IMR-90 (cell line): ENCODE measurements around the gene TLR6. TPM values are rescaled to one million over a fixed set of nuclear protein-coding genes. Genes with fewer than 3 reads are reported as not detected.

Experiments
- ATAC-seq: fragments of 200-7000 bp; cut with Tn5 transposase; 2 replicates; pipeline ENCODE4 v1.9.1; 2020; ENCODE audit warnings: low read depth, mild to moderate bottlenecking, moderate library complexity
- Bru-seq: library from RNA; stranded (reverse); fragments of 400-500 nt; gene quantifications from one replicate; lab custom pipeline; 2021; lab: Mats Ljungman, UMichigan
- BruChase-seq, 2 experiments: library from RNA; stranded (reverse); fragments of 400-500 nt; gene quantifications; one replicate each; lab custom pipeline; 2021; lab: Mats Ljungman, UMichigan
- BruUV-seq: library from RNA; stranded (reverse); fragments of 400-500 nt; replicated peaks from 2 replicates; lab custom pipeline; 2021; lab: Mats Ljungman, UMichigan
- CTCF ChIA-PET: fragments of 300-600 bp; formaldehyde crosslinking; extraction: SDS; loops from one replicate; lab custom pipeline; 2021; ENCODE audit warnings: antibody characterized with exemption; lab: Yijun Ruan, JAX
- POLR2A ChIA-PET: fragments of 300-600 bp; sonication (Branson Sonifier 250); formaldehyde crosslinking; loops from one replicate; lab custom pipeline; 2022; ENCODE audit warnings: antibody characterized with exemption; ENCODE audit not compliant: unreplicated experiment; lab: Charles Lee
- DNase-seq: peaks from one replicate; pipeline ENCODE4 v3.0.0; 2013
- H2AFZ ChIP-seq: replicated peaks from 2 replicates; pipeline ENCODE3; 2013; ENCODE audit warnings: low read length, mild to moderate bottlenecking; ENCODE audit not compliant: poor library complexity
- H2AK5ac ChIP-seq: 2 replicates; pipeline ENCODE4 v1.6.1; 2013; ENCODE audit warnings: low read depth, low read length, inconsistent platforms
- H2AK9ac ChIP-seq: replicated peaks from 2 replicates; pipeline ENCODE3; 2013; ENCODE audit warnings: mild to moderate bottlenecking, low read depth, low read length, moderate library complexity; ENCODE audit not compliant: poor library complexity
- H2BK120ac ChIP-seq: 2 replicates; pipeline ENCODE4 v1.6.1; 2013; ENCODE audit warnings: low read depth, low read length, inconsistent platforms
- H2BK15ac ChIP-seq: 3 replicates; pipeline ENCODE4 v1.6.1; 2013; ENCODE audit warnings: low read depth, low read length, inconsistent platforms
- H2BK20ac ChIP-seq: 2 replicates; pipeline ENCODE4 v1.6.1; 2013; ENCODE audit warnings: low read depth, mild to moderate bottlenecking, inconsistent platforms, low read length, moderate library complexity
- H2BK5ac ChIP-seq: 2 replicates; pipeline ENCODE4 v1.6.1; 2013; ENCODE audit warnings: mild to moderate bottlenecking, low read depth, low read length, inconsistent platforms; ENCODE audit not compliant: poor library complexity, severe bottlenecking
- H3K14ac ChIP-seq: replicated peaks from 2 replicates; pipeline ENCODE4 v1.6.1; 2013; ENCODE audit warnings: low read depth, low read length, inconsistent platforms
- H3K18ac ChIP-seq: 2 replicates; pipeline ENCODE4 v1.6.1; 2013; ENCODE audit warnings: low read depth, low read length, control low read depth
- H3K23ac ChIP-seq: 2 replicates; pipeline ENCODE4 v1.6.1; 2013; ENCODE audit warnings: low read depth, low read length, inconsistent platforms
- H3K27ac ChIP-seq: 2 replicates; pipeline ENCODE4 v1.5.1; 2013; ENCODE audit warnings: mild to moderate bottlenecking, control low read depth, low read length; ENCODE audit not compliant: insufficient read depth
- H3K27me3 ChIP-seq: 2 replicates; pipeline ENCODE4 v1.6.1; 2013; ENCODE audit warnings: low read length; ENCODE audit not compliant: control insufficient read depth, insufficient read depth
- H3K36me3 ChIP-seq: 2 replicates; pipeline ENCODE4 v1.6.1; 2013; ENCODE audit warnings: low read length, mixed read lengths; ENCODE audit not compliant: control insufficient read depth, insufficient read depth
- H3K4ac ChIP-seq: 2 replicates; pipeline ENCODE4 v1.6.1; 2013; ENCODE audit warnings: low read depth, low read length, inconsistent platforms
- H3K4me1 ChIP-seq: 2 replicates; pipeline ENCODE4 v1.6.1; 2013; ENCODE audit warnings: low read length, mixed read lengths; ENCODE audit not compliant: control insufficient read depth, insufficient read depth
- H3K4me2 ChIP-seq: 2 replicates; pipeline ENCODE4 v1.6.1; 2013; ENCODE audit warnings: low read depth, mild to moderate bottlenecking, control low read depth, low read length, moderate library complexity
- H3K4me3 ChIP-seq: 2 replicates; pipeline ENCODE4 v1.5.1; 2013; ENCODE audit warnings: low read depth, mild to moderate bottlenecking, control low read depth, low read length, moderate library complexity; ENCODE audit not compliant: insufficient read depth
- H3K56ac ChIP-seq: 2 replicates; pipeline ENCODE4 v1.6.1; 2013; ENCODE audit warnings: low read length, inconsistent platforms; ENCODE audit not compliant: insufficient read depth; ENCODE audit errors: extremely low read depth
- H3K79me1 ChIP-seq, 2 experiments: 2 replicates each; pipeline ENCODE4 v1.6.1; 2013; ENCODE audit warnings: low read length in 2 of 2, inconsistent platforms in 1 of 2, low read depth in 1 of 2
- H3K9ac ChIP-seq: 2 replicates; pipeline ENCODE4 v1.6.1; 2013; ENCODE audit warnings: low read depth, low read length, control low read depth
- H3K9me1 ChIP-seq: 2 replicates; pipeline ENCODE4 v1.6.1; 2013; ENCODE audit warnings: low read length, inconsistent platforms; ENCODE audit not compliant: insufficient read depth
- H3K9me3 ChIP-seq: 2 replicates; pipeline ENCODE4 v1.6.1; 2013; ENCODE audit warnings: low read length; ENCODE audit not compliant: control insufficient read depth, insufficient read depth
- H4K20me1 ChIP-seq: 2 replicates; pipeline ENCODE4 v1.6.1; 2013; ENCODE audit warnings: low read length, inconsistent platforms; ENCODE audit not compliant: insufficient read depth
- H4K5ac ChIP-seq: 2 replicates; pipeline ENCODE4 v1.6.1; 2013; ENCODE audit warnings: mild to moderate bottlenecking, low read depth, low read length, control low read depth
- H4K8ac ChIP-seq, 2 experiments: 2 replicates each; pipeline ENCODE4 v1.6.1; 2013; ENCODE audit warnings: low read depth in 2 of 2, low read length in 2 of 2, control low read depth in 1 of 2, inconsistent platforms in 1 of 2
- H4K91ac ChIP-seq: 2 replicates; pipeline ENCODE4 v1.6.1; 2013; ENCODE audit warnings: low read depth, low read length, inconsistent platforms; ENCODE audit not compliant: insufficient read depth
- BHLHE40 ChIP-seq: fragments of 150-350 bp; IDR thresholded peaks from 2 replicates; pipeline ENCODE4 v1.6.1; 2016; ENCODE audit warnings: mild to moderate bottlenecking, low read depth, low read length
- CEBPB ChIP-seq: IDR thresholded peaks from 2 replicates; pipeline ENCODE4 v1.6.1; 2012; ENCODE audit warnings: low read depth, low read length, improper control_type of control experiment
- CTCF ChIP-seq: conservative IDR thresholded peaks from 2 replicates; pipeline ENCODE4 v1.5.1; 2012; ENCODE audit warnings: mild to moderate bottlenecking, low read depth, low read length, improper control_type of control experiment
- ELK1 ChIP-seq: fragments of 150-350 bp; IDR thresholded peaks from 2 replicates; pipeline ENCODE4 v1.6.1; 2016; ENCODE audit warnings: low read depth, mild to moderate bottlenecking, low read length, moderate library complexity, borderline replicate concordance
- FOS ChIP-seq: fragments of 150-350 bp; IDR thresholded peaks from 2 replicates; pipeline ENCODE4 v1.6.1; 2016; ENCODE audit warnings: low read depth, low read length
- MAZ ChIP-seq: IDR thresholded peaks from 2 replicates; pipeline ENCODE4 v1.6.1; 2012; ENCODE audit warnings: low read depth, mild to moderate bottlenecking, low read length, improper control_type of control experiment, moderate library complexity, borderline replicate concordance
- MXI1 ChIP-seq: IDR thresholded peaks from 2 replicates; pipeline ENCODE4 v1.6.1; 2012; ENCODE audit warnings: low read depth, mild to moderate bottlenecking, low read length, moderate library complexity, borderline replicate concordance
- NFE2L2 ChIP-seq: fragments of 150-350 bp; IDR thresholded peaks from 2 replicates; pipeline ENCODE4 v1.6.1; 2016; ENCODE audit warnings: low read depth, mild to moderate bottlenecking, low read length
- RCOR1 ChIP-seq: IDR thresholded peaks from 2 replicates; pipeline ENCODE4 v1.6.1; 2012; ENCODE audit warnings: mild to moderate bottlenecking, low read length, improper control_type of control experiment; ENCODE audit not compliant: insufficient replicate concordance
- RFX5 ChIP-seq: IDR thresholded peaks from 2 replicates; pipeline ENCODE4 v1.8.0; 2012; ENCODE audit warnings: low read depth, mild to moderate bottlenecking, low read length, moderate library complexity
- SMC3 ChIP-seq: fragments of 150-350 bp; IDR thresholded peaks from 2 replicates; pipeline ENCODE4 v1.6.1; 2016; ENCODE audit warnings: low read depth, mild to moderate bottlenecking, antibody characterized with exemption, low read length, moderate library complexity
- WGBS, 2 experiments: methylation state at CpG; one replicate each; pipeline versions ENCODE4 v1.1.5 to v1.1.7; 2013; ENCODE audit warnings: missing lambda C conversion rate in 2 of 2; ENCODE audit not compliant: insufficient read length in 1 of 2; ENCODE audit errors: extremely low coverage in 2 of 2; 5-methylcytosine and 5-hydroxymethylcytosine counted together
- dilution Hi-C: fragments of 300-500 bp; cut with HindIII; formaldehyde crosslinking; loops from one replicate; pipeline ENCODE4 v1.14.3; 2018; ENCODE audit warnings: low sequenced_read_pairs; ENCODE audit not compliant: unreplicated experiment
- in situ Hi-C: fragments of 300-500 bp; cut with MboI; formaldehyde crosslinking; loops from 3 replicates; pipeline ENCODE4 v1.14.3; 2019; ENCODE audit warnings: low sequenced_read_pairs, inconsistent platforms, mixed read lengths
- intact Hi-C: fragments of 100-400 bp; cut with micrococcal nuclease; formaldehyde crosslinking; loops from 2 replicates; pipeline ENCODE4 v1.10.0; 2022
- long read RNA-seq: library from polyadenylated mRNA; unstranded; transcript quantifications from one replicate; pipeline ENCODE4 v2.0.0, GENCODE V29; 2021; ENCODE audit not compliant: unreplicated experiment
- polyA plus RNA-seq, 3 experiments: library from polyadenylated mRNA; depleted of rRNA; stranded (reverse); fragments of >200 nt; gene quantifications; 2 replicates each; pipeline ENCODE4 v1.2.3, GENCODE V29; 2012; ENCODE audit warnings: low replicate concordance in 1 of 3
- total RNA-seq: library from RNA; depleted of rRNA; stranded (reverse); fragments of >200 nt; gene quantifications from 2 replicates; pipeline ENCODE4 v1.2.3, GENCODE V29; 2012; rRNA removed

The TLR6 gene
- total RNA-seq = 3.9 and 4.4 TPM in 2 replicates
- polyA plus RNA-seq (2012; rRNA removed) = 0.96 and 1.4 TPM in 2 replicates
- 0.26 and 0.27 TPM in 2 replicates for polyA plus RNA-seq (2012; cell fraction: cytosol; rRNA removed)
- 0.40 and 3.5 TPM in 2 replicates for polyA plus RNA-seq (2012; cell fraction: nucleus; rRNA removed; ENCODE audit: low replicate concordance)
- percentile 58 among the genes with signal in this experiment for Bru-seq, nascent RNA
- percentile 67 among the genes with signal in this experiment for BruChase-seq, experiment 1, labeled RNA remaining after a 6-hour chase
- BruChase-seq, experiment 2, labeled RNA remaining after a 2-hour chase = percentile 74 among the genes with signal in this experiment
- long read RNA-seq, partial matches to known transcripts = 0 of 2 reads
- long read RNA-seq, other reads (novel, unspliced or antisense) = 0 of 2 reads

DNA sequence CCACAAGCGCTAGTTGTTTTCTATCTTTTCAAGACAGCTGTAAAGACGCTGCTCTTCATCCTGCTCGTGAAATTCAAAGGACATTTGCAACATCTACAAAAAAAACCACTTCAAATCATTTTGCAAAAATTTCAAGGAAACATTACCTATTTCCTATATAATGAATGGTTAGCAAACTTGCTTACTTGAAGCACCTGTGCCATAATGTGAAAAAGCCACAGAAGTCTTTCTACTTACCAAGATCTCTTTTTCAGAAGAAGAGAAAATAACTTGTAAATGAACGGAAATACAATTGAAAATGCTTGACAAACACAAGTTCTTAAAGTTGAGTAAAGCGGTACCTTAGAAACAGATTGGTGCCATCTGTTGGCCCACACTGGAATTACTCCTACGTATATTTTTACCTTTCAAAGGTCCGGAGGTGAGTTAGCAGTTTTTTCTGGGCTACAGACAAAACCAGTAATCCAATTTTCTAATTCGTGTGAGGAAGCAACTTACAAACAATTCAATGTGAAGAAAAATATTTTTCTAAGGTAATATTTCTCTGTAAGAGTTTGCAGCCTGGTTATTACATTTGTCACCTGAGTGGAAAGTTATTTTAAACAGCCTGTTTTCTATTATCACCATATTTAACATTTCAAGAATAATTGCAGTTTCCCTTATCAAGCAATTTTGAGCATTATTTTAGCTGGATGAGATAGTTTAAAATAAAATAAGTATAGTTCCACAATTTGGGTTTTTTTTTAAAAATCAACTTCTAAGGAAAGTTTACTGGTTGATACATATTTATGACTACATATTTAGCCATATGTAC, at the start of gene TLR6:
TSS of gene TLR6 (minus strand) at position 294 of the 814 bp plus-strand sequence. CDS start 27,344 bp downstream, outside the sequence.
- peak within 1 kb of the TSS; percentile 90 for H2AFZ ChIP-seq
- H3K4ac ChIP-seq = peak within 1 kb of the TSS; percentile 76
- peak; percentile 68 for DNase-seq
- H3K23ac ChIP-seq = peak within 1 kb of the TSS; percentile 36; the same call in 1 of the 2 replicates
- WGBS, 2 experiments = no CpG with 5 or more reads among the region's 8 CpGs
- H4K8ac ChIP-seq = peak within 1 kb of the TSS; percentile 26 to 99
- peak within 1 kb of the TSS; percentile 92 for H3K27ac ChIP-seq
- dilution Hi-C loops = no loop called here
- H3K56ac ChIP-seq = peak within 1 kb of the TSS; percentile 95
- 0 out of 2 replicates have a peak, but pooled peaks have one; percentile 35 for ATAC-seq
- H2BK5ac ChIP-seq = peak within 1 kb of the TSS; percentile 93
- POLR2A ChIA-PET = no interaction called here
- no peaks in the 10 kb centered on the region for H4K20me1 ChIP-seq
- in situ Hi-C loops = loop anchor here (5.0 kb wide), 1 partner anchor 99 kb away; no protein-coding TSS in a partner anchor
- no peaks in the 10 kb centered on the region for H3K9me3 ChIP-seq
- peak within 1 kb of the TSS; percentile 90; the same call in 1 of the 2 replicates for H2AK5ac ChIP-seq
- BruUV-seq = no TSS peak
- peak within 1 kb of the TSS; percentile 81 for H2AK9ac ChIP-seq
- peak within 1 kb of the TSS; percentile 98 for H2BK120ac ChIP-seq
- H3K4me1 ChIP-seq = peaks cover 6% of the 10 kb centered on the region
- peak within 1 kb of the TSS; percentile 31; the same call in 1 of the 2 replicates for H3K4me3 ChIP-seq
- H3K14ac ChIP-seq = peak within 1 kb of the TSS; percentile 55; the same call in 1 of the 2 replicates
- H3K79me1 ChIP-seq = peaks cover 0 to 3% of the 10 kb centered on the region in 2 experiments; a peak in 1 of 4 replicates
- H3K4me2 ChIP-seq = peak within 1 kb of the TSS; percentile 95
- H4K91ac ChIP-seq = peak within 1 kb of the TSS; percentile 80; the same call in 1 of the 2 replicates
- H2BK20ac ChIP-seq = peak within 1 kb of the TSS; percentile 97; the same call in 1 of the 2 replicates
- peak within 1 kb of the TSS; percentile 81; the same call in 1 of the 3 replicates for H2BK15ac ChIP-seq
- H3K36me3 ChIP-seq = no peaks in the 10 kb centered on the region
- peak within 1 kb of the TSS; percentile 45; the same call in 1 of the 2 replicates for H3K9ac ChIP-seq
- peak within 1 kb of the TSS; percentile 76 for H4K5ac ChIP-seq
- peak within 1 kb of the TSS; percentile 97 for H3K18ac ChIP-seq
- H3K27me3 ChIP-seq = no peaks in the 10 kb centered on the region
- peaks cover 3% of the 10 kb centered on the region; the same call in 1 of the 2 replicates for H3K9me1 ChIP-seq
- CTCF ChIA-PET = interaction anchor here (0.9 to 1.7 kb wide), 5 partner anchors 13 to 278 kb away, joined by 3 to 9 read pairs (median 4); partner anchors contain the start of gene TLR10
- intact Hi-C loops = loop anchor here (2.0 to 10.0 kb wide), 5 partner anchors 74 to 794 kb away; partner anchors contain the start of gene TLR10
- TF ChIP-seq BHLHE40 (no peak), CTCF (peak; percentile 68), RFX5 (no peak), ELK1 (no peak), MXI1 (no peak), FOS (no peak), NFE2L2 (no peak), CEBPB (no peak), MAZ (no peak), SMC3 (peak; percentile 61), RCOR1 (no peak)
